CD4-positive, alpha-beta T cell treated with Interleukin-2 at 100 ng/mL for 4 hours (primary cell): ENCODE measurements around the gene HEMGN.
A peak's percentile ranks its signal among the peaks of the same experiment; 100 is the strongest.

Source experiments
- DNase-seq: peaks from one replicate; pipeline ENCODE4 v3.0.0-alpha.2; 2020; ENCODE audit warnings: low spot score

The HEMGN gene

DNA sequence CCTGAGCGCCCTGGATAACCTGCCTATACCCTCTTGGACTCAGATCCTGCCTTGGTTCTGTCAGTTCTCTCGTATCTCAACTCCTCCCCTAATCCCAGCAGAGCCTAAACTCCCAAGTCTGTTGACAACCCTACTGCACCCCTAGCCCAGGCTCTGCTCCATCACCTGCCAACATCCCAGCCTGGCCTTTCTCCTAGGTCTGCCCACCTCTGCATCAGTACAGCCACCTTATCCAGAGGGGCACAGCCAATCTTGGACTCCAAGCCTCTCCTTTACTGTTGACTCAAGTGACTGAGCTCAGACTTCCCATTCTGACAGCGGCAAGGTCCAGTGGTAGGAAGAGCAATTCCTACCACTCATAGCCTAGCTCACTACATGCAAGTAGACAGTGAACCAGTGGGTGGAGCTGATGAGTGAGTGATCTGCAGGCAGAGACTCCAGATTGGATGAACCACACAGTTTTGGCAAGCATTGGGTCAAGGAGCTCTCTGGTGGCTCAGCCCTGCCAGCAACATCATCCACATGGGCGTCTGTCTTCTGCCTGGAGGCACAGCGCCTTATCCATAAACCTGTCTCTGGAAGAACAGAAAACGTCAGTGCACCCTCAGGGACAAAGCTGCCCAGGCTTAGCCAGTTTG, 42.2 kb downstream of the HEMGN start:
- no peak for DNase-seq

DNA sequence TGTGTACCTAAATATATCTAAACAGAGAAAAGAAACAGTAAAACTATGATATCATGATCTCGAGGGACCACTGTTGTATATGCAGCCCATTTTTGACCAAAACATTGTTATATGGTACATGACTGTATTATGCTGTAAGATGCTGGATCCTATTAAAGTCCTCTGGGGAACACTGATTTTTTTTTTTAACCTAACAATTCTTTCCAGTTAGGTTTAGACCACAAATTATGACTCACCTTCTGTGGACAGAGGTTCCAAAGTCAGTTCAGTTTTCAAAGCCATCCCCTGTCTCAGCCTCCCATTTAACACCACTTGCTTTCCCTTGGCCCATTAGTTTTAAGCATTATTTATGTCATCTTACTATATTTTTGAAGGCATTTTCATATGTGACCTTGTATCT, 42.8 kb downstream of the HEMGN start:
- no peak for DNase-seq

DNA sequence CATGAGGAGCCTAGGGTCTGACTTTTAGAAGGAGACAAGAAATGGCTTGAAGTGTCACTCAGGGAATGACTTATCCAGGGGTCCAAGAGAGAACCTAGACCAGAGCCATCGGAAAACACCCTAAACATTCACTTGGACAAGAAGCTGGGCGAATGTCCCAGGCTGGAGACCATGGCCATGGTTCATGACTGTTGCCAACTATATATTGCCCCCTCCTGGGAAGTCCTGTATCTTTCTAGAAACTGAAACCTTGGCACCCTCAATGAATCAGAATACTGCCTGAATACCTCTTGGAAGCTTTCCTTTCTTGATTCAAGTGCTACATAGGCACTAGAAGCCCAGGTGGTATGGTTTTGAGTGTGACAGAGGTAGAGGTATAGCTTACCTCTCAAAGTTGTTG, 45.6 kb downstream of the HEMGN start:
- no peak for DNase-seq

DNA sequence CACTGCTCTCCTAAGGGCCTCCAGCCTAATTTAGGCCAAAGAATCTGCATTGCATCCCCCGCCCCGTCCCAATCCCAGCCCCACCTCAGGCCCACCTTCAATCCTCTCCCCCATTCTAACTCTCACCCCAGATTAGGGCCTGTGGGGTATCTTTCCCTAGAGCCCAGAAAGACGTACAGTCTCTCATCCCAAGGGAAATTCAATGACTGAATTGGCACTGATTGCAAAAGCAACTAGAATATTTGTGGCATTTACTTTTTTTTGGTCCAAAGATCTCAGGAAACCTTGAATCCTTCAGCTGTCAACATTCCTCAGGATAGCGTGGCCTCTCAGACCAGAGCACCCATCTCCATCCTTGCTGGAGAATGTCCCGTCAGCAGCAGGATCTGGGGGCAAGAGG, 46.2 kb downstream of the HEMGN start:
- DNase-seq, result no peak

DNA sequence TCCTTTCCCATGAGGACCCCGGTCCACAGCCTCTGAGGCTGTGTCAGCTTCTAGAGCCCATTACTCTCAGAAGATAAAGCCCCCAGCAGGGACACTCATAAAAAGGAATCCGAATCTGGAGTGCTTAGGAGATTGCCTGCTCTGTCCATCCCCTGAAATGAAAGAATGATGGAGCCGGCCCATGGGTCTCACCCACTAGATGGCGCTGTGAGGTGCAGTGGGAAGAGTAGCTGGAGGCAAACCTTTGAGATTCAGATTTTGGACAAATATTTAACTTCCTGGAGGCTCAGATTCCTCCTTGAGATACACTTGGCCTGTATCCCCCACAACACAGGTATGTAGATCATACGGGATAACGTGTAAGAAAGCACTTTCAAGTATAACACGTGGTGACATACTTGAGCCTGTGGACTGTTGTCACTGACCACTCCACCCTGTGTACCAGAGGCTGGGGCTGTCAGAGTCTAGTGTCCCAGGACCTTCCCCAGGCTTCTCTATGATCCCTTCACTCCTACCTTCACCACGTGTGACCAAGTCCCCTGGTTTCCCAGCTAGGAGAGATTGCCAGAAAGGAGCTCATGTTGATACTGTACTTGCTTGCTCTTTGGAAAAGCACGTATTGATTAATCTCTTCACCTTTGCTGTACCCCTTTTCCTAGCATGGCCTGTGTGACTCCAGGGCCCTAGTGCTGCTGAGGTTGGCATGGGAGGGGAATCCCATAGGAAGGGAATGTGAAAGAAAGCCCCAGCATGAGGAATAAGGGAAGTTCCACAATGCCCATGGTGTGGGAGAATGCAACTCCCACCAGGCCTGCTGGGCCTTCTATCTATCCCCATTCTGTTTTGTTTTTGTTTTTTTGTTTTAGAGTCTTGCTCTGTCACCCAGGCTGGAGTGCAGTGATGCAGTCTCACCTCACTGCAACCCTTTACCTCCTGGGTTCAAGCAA, 47.8 kb downstream of the HEMGN start:
- DNase-seq, result peak; percentile 74

DNA sequence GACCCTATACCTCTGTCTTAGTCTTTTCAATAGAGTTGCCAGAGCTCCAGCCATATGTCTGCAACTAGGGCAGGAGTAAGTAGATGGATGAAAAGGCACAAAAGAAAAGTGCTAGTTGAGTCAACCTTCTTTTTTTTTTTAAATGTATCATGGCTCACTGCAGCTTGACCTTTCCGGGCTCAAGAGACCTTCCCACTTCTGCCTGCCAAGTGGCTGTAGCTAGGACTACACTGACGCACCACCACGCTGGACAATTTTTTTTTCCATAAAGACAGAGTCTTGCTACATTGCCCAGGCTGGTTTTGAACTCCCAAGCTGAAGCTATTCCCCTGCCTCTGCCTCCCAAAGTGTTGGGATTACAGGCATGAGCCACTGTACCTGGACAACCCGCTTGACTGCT, 57.6 kb downstream of the HEMGN start:
- no peak for DNase-seq
